ENCODE data around the gene RASGRP1.

Gene RASGRP1

DNA sequence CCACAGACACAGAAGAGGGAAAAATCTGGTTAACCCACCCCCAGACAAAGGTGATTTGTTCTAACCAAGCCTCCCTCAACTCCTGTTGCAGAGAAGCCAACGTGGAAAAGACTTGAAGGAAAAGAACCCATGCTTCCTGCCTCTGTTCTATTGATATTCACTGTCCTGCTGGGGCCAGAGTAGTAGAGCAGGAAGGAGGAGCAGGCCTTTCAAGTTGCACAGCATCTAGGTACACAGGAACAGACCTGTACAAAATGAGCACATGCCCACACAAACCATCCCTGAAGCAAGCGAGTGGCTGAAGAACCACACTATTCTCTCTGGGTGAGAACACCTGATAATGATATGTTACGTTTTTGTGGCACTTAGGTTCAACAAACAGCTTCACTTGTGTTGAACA lies 29.9 kb downstream of the RASGRP1 start:
- no peak for DNase-seq

- DNase-seq = no peak
Observed at GRCh38 chr15:38533926-38534325, 30.7 kb downstream of the RASGRP1 start.

DNA sequence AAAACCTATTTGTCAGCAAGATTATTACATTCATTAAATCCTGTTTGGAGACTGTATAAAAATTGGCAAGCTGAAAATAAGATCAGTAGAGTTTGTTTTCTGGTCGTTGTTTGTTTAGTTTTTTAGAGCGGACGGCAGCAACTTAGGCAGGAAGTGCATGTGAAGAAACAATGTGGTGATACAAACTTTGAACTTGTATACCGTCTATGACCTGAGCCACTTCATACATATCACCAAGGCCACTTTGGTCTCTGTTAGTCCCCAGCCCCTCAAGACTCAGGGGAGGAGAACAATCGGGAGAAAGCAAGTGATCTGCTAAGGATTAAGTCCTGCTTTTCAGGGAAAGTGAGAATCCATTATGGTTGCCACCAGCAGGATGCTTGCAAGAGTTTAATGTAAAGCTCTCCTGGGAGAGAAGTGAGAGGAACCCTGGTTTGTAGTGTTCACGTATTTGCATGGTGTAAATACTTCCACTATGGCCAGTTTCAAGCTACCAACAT lies 31.1 kb downstream of the RASGRP1 start:
- DNase-seq = no peak

DNA sequence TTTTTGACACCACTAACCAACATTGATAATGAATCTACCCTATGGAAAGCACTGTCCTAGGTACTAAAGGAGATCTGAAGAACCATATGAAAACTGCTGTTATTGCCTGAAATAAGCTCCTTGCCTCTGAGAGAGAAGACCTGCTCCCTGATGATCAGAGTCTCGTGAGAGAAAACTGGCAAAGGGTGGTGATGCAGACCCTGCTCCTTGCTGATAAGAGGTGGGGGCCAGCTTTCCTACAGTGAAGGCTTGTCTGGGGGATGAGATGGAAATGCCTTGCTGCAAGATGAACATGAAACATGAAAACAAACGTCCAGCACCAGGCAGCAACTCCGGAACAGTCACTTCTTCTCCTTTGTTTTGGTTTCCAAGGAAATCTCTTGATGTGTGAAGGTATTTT lies 31.9 kb downstream of the RASGRP1 start:
- DNase-seq = no peak

DNA sequence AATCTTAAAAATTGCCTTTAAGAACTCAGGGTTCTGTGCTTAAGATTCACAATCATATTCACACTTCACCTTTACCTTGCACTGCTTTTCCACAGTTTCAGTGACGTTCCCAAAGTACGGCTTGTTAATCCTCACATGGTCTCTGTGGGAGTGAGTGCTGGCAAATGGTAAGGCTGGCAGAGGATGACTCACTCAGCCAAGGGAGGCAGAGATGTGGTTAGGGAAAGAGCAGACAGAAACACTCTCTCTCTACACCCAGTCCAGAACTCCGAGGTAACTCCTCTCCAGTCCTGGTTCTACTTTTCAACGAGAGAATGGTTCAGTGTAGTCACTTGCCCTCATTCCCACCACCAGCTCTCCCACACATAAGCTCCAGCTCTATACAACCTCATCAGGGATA lies 33.1 kb downstream of the RASGRP1 start:
- no peak for DNase-seq

DNA sequence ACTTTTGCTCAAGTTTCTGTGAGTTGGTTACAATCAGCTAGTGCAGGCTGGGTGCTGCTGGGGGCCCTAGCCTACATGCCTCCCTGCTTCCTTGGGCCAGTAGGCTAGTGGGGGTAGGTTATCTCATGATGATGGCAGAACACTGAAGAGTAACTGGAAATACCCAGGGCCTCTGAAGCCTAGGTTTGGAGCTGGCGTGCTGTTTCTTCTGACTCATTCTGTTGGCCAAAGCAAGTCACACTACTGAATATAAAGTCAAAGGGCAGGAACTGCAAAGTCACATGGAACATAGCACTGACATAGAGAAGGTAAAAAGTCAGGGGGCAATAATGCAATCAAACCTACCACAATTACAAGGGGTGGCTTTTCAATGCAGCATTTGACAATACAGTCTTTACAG lies 34.5 kb downstream of the RASGRP1 start:
- no peak for DNase-seq

- no peak for DNase-seq
Observed at GRCh38 chr15:38528294-38528693, 36.3 kb downstream of the RASGRP1 start.

GRCh38 chr15:38526158-38526557 lies 38.5 kb downstream of the RASGRP1 start:
- no peak for DNase-seq

DNA sequence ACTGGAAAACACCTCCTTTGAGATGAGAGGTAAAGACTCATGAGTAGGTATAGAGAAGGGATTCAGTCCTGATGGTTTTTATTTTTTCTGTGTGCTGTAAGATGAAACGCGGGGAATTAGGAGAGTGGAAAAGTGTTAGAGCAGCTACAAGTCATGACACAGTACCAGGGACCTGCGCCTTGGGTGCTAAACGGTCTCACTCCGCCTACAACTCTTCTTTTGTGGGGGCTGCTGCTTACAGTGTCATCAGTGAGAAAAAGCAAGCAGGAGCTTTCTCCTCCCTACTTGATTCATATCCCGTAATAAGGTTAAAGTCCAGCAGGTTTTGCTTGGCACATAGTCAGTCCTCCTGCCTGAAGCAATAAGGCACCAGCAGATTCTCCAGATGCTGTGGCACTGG lies 39.1 kb downstream of the RASGRP1 start:
- DNase-seq = no peak

- DNase-seq = no peak
Observed at GRCh38 chr15:38524156-38524555, 40.5 kb downstream of the RASGRP1 start.

DNA sequence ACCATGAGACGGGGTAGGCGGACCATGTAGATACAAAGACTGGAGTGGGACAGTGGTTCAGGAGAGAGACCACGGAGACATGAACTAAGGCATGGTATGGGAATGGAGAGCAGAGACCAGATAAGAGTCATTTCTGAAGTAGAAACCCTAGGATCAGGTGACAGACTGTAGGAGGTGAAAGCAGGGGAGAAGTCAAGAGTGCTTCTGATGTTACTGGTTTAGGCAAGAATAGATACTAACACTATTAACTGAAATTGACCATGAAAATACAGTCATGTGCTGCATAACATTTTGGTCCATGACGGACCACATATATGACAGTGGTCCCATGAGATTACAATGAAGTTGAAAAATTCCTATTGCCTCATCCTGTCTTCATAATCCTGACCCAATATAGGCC lies 41.7 kb downstream of the RASGRP1 start:
- DNase-seq = no peak

DNA sequence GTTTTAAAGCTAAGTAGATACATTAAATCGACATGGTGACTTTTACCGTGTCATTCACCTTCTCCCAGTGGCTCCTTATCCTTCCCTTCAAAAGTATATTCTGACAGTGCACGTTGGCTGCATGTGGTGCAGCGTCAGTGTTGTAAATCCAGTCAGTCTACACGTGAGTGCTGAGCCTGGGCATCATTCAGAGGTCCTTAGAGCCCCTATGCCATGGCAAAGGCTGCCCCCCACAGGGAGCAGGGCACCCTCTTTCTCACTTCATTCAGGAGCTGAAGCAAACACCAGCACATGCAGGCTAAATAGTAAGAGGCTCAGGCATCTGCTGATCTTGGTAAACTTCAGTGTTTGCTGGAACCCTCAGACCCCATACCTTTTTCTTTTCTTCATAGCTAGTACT lies 43.3 kb downstream of the RASGRP1 start:
- DNase-seq = no peak

DNA sequence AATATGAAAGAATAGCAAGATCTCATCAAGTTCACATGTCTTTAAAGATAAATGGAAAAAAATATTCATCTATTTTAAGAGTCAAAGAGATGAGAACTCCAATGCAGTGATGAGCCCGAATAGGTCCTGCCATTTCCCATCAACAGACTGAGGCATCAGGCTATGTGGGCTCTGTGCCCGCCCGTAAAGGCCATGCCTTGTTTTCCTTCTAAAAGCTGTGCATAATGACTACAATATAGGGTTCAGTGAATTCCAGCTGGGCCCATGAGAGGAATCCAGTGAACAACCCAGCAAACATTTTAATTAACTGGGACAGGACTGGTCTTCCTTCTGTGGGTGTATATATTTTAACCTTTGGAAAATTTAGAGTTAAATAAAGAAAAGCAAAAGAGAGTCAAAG lies 44.6 kb downstream of the RASGRP1 start:
- no peak for DNase-seq

GRCh38 chr15:38518084-38518483 lies 46.5 kb downstream of the RASGRP1 start:
- DNase-seq = no peak

GRCh38 chr15:38517312-38517975 lies 47.2 kb downstream of the RASGRP1 start:
- DNase-seq = no peak

DNA sequence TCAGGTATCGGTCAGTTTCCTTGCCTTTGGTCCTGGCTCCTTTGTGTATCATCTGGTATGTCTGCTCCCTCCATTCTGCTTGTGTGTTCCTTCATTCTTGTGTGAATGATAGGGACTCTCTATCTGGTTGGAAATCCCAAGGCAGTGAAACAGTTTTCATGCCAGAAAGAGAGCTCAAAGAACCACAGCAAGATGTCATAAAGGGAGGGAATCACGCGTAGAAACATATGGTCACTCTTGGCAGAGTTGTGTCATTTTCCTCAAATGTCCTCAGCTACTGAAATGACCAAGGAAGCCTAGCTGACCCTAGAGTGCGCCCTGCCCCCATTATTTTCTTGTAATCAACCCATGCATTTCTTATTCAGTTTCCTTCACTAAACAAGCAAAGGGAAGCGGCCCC lies 48.0 kb downstream of the RASGRP1 start:
- no peak for DNase-seq

GRCh38 chr15:38514601-38515000 lies 50.0 kb downstream of the RASGRP1 start:
- DNase-seq = no peak

DNA sequence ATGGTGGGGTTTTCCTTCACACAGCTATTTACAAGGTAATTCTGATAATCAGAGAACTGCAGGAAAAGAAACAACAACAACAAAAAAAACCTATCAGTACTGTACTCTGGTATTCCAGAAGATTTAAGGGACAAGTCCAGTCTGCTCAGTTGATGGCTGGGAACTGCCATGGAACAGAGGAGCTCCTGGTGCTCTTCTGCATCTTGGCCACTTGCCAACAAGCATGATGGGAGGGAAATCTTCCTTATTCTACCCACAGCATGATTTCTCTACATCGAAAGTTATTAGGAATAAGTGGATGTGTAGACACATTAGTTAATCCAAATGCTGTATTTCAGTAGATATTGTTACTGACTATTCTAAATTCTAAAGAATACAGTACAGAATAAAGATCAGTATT lies 51.7 kb downstream of the RASGRP1 start:
- no peak for DNase-seq

- no peak for DNase-seq
Observed at GRCh38 chr15:38509152-38509551, 55.5 kb downstream of the RASGRP1 start.

GRCh38 chr15:38508647-38509046 lies 56.0 kb downstream of the RASGRP1 start:
- no peak for DNase-seq

DNA sequence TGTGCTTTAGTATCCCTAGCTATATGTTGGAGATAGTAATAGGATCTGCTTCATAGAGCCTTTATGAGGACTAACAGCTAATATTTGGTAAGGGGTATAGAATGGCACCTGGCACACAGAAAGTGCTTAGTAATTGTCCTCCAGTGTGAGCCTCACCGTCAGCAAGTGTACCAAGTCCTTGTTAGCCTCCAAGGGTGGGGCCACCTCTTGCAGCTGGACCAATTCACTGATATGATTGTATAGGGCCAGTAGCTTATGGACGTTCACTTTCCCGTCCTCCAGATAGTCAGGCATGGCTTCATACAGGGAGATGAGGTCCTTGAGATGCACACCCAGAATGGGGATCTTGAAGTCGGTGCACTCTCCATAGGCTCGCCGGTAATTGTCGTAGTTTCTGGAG lies 57.0 kb downstream of the RASGRP1 start:
- DNase-seq = no peak

DNA sequence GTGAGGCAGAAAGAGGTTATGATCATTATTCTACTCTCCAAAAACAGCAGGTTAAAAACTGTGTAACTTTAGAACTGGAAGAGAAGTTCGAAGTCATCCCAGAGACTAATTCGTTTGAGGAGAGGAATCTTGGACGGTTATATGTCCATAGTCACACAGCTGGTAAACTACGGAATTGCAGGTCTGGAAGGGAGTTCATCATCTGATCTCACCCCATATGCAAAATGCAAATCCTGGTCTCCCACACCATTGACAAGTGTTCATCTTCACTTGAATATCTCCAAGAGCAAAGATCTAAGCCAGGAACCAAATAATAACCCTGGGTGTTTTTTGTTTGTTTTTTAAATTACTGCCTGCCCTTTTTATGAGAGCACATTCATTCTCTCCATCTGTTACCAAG lies 57.6 kb downstream of the RASGRP1 start:
- no peak for DNase-seq

DNA sequence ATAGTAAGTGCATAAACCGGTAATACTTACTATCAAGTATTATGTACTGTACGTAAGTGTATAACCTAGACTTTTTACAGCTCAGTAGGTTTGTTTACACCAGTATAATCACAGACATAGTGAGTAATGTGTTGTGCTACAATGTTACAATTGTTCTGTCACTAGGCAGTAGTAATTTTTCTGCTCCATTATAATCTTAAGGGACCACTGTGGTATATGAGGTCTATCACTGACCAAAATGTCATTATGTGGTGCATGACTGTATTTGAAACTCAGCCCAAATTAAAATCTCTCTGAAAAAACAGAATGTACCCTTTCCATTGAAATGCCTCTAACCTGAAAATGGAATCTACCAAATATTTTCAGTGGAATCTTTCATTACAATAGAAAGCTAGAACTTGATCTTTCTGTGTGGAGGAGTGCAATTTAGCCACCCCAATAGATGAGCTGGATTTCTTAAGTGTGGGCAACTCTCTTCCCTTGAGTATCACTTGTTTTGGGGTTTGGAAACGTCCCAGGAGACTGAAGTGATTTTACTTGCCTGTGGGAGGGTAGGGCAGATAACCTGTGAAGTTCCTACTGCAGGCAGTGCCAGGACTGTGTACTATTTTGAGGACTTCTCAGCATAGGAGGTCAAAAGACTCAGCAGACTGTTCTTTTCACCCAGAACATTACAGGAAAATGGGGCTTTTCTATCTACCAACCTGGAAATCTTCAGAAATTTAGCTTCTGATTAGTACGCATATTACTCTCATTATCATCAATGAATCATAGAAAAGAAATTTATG lies 59.7 kb downstream of the RASGRP1 start:
- DNase-seq = no peak

DNA sequence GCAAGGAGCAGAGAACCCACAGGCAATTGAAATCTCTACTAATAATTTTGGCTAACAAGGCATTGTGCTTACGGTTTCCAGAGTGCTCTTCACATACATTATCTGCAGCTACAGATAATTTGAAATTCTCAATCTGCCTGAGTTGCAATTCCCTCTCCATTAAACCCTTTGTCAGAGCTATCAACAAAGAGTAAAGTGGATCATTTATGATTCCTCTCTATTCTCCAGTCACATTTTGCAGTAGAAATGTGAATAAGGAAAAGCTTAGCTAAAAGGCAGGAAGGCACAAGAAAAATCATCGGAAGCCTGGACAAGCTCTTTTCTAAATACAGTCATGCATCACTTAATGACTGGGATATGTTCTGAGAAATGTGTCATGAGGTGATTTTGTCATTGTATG lies 61.1 kb downstream of the RASGRP1 start:
- DNase-seq = no peak

DNA sequence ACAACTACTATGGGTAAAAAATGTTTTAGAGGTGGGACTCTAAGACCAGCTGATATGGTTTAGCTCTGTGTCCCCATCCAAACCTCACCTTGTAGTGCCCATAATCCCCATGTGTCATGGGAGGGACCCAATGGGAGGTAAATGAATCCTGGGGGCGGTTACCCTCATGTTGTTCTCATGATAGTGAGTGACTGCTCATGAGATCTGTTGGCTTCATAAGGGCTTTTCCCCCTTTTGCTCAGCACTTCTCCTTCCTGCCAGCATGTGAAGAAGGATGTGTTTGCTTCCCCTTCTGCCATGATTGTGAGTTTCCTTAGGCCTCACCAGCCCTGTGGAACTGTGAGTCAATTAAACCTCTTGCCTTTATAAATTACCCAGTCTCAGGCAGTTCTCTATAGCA lies 65.0 kb downstream of the RASGRP1 start:
- DNase-seq = no peak

Measured in stimulated activated naive CD4-positive, alpha-beta T cell (primary cell).